Measurements from ENCODE around the gene SLC10A1. TPM values are rescaled to one million over a fixed set of nuclear protein-coding genes. Genes with fewer than 3 reads are reported as not detected.
A peak's percentile ranks its signal among the peaks of the same experiment; 100 is the strongest.

The SLC10A1 gene
- total and polyA plus RNA-seq, 2 experiments from 2014 or later: 0.10 TPM; not detected in 1

DNA sequence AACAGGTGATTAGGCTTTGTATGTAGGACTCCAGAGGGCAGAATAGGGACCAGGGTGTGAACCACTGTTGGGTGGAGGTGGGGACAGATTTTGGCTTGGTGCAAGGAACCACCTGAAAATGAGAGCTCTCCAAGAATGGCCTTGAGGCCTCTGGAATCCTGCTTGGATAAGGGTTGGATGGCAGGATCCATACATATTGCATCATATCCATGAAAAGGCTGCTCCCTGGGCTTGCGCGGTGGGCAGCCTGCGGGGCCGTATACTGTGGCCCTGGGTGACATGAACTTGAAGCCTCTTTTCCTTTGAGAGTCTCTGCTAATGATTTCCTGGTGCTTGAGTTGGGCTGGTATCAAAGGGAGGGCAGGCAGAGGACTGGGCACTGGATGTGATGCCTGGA is 1.3 kb upstream of the SLC10A1 start:
- Histone ChIP-seq H3K4me1 (ENCODE audit: insufficient read depth) (no peaks in the 10 kb centered on the region; the same call in 1 of the 2 replicates), H3K9me2 (ENCODE audit: insufficient read depth) (no peaks in the 10 kb centered on the region), H3F3A (replicated peaks; ENCODE audit: low read depth) (no peaks in the 10 kb centered on the region), H3K27me3 (ENCODE audit: insufficient read depth) (no peaks in the 10 kb centered on the region), H3K4me3 (no peak overlapping the region), H4K20me1 (replicated peaks; ENCODE audit: insufficient read depth) (no peaks in the 10 kb centered on the region), H3K36me3 (ENCODE audit: insufficient read depth) (no peaks in the 10 kb centered on the region), H3K4me2 (no peak overlapping the region), H2AFZ (no peak overlapping the region), H3K79me2 (replicated peaks; ENCODE audit: insufficient read depth) (no peaks in the 10 kb centered on the region), H3K27ac (ENCODE audit: low read depth) (no peak overlapping the region)
- no peak for TF ChIP-seq EZH2 (IDR thresholded peaks at IDR 0.05; ENCODE audit: low read depth, unreplicated experiment)
- H3K36me3 Mint-ChIP-seq (ENCODE audit: low read depth): no peaks in the 10 kb centered on the region; the same call in 2 of the 3 replicates
- no peak overlapping the region for H3K27ac Mint-ChIP-seq
- H3K4me3 Mint-ChIP-seq: no peak overlapping the region
- H3K4me1 Mint-ChIP-seq: peaks cover 32% of the 10 kb centered on the region
- H3K27me3 Mint-ChIP-seq (ENCODE audit: insufficient read depth, low read depth, poor library complexity): peaks cover 12% of the 10 kb centered on the region
- DNase-seq (ENCODE audit: low spot score) (no peak), ATAC-seq (no peak)
- no peaks in the 10 kb centered on the region; the same call in 1 of the 3 replicates for H3K9me3 Mint-ChIP-seq

DNA sequence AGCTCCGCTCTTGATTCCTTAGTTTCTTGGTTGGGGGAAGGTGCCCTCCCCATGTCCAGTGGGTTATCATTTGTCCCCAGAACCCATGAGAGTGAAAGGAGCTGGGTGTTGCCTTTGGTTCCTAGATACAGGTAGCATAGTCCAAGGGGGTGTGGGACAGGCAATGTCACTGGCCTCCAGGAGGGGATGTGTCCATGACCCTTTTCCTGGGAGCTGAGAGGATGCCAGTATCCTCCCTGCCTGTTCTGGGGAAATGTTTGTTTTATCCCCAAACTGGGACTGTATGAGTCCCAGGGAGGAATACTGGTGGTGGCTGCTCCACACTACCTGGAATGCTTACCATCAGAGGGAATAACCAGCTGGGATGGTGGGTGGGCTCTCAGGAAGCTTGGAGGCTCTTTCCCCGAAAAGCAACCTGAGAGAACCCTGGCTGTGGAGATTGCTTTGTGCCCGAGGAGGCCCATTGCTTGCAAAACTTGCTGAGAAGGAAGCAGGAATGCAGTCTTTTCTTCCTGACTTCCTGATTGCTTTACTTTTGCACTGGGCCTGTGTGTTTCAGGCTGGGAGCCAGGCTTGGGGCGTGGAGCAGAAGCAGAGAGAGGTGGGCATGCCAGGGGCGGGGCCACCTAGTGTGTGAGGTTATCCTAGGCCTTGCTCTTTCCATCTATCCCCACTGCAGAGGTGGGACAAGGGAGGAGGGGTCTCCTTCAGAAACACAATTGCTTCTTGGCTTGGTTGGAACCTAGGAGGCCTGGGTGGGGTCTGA is 715 bp upstream of the SLC10A1 start:
- Histone ChIP-seq H3K4me2 (no peak overlapping the region), H3K36me3 (ENCODE audit: insufficient read depth) (no peaks in the 10 kb centered on the region), H3K27me3 (ENCODE audit: insufficient read depth) (no peaks in the 10 kb centered on the region), H2AFZ (0 out of 2 replicates have a peak overlapping the region, but pooled peaks have one; percentile 69), H3K4me1 (ENCODE audit: insufficient read depth) (no peaks in the 10 kb centered on the region; the same call in 1 of the 2 replicates), H3K27ac (ENCODE audit: low read depth) (no peak overlapping the region), H3K79me2 (replicated peaks; ENCODE audit: insufficient read depth) (no peaks in the 10 kb centered on the region), H3K9me2 (ENCODE audit: insufficient read depth) (no peaks in the 10 kb centered on the region), H3K4me3 (no peak overlapping the region), H4K20me1 (replicated peaks; ENCODE audit: insufficient read depth) (no peaks in the 10 kb centered on the region), H3F3A (replicated peaks; ENCODE audit: low read depth) (no peaks in the 10 kb centered on the region)
- no peak for DNase-seq (ENCODE audit: low spot score)
- no peaks in the 10 kb centered on the region; the same call in 1 of the 3 replicates for H3K9me3 Mint-ChIP-seq
- no peak overlapping the region for H3K27ac Mint-ChIP-seq
- H3K27me3 Mint-ChIP-seq (ENCODE audit: insufficient read depth, low read depth, poor library complexity): peaks cover 12% of the 10 kb centered on the region
- peaks cover 28% of the 10 kb centered on the region for H3K4me1 Mint-ChIP-seq
- peak; percentile 32; the same call in 1 of the 3 replicates for ATAC-seq
- H3K36me3 Mint-ChIP-seq (ENCODE audit: low read depth): no peaks in the 10 kb centered on the region; the same call in 2 of the 3 replicates
- no peak overlapping the region for H3K4me3 Mint-ChIP-seq
- TF ChIP-seq EZH2phosphoT487 (IDR thresholded peaks at IDR 0.05; ENCODE audit: unreplicated experiment): no peak
- TF ChIP-seq, protein P1, sequence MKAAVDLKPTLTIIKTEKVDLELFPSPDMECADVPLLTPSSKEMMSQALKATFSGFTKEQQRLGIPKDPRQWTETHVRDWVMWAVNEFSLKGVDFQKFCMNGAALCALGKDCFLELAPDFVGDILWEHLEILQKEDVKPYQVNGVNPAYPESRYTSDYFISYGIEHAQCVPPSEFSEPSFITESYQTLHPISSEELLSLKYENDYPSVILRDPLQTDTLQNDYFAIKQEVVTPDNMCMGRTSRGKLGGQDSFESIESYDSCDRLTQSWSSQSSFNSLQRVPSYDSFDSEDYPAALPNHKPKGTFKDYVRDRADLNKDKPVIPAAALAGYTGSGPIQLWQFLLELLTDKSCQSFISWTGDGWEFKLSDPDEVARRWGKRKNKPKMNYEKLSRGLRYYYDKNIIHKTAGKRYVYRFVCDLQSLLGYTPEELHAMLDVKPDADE (IDR thresholded peaks at IDR 0.05): no peak
- TF ChIP-seq JUNB (IDR thresholded peaks at IDR 0.05; ENCODE audit: unreplicated experiment): no peak
- no peak for TF ChIP-seq NANOG (IDR thresholded peaks at IDR 0.05; ENCODE audit: borderline replicate concordance)
- TF ChIP-seq EZH2 (IDR thresholded peaks at IDR 0.05; ENCODE audit: low read depth, unreplicated experiment): no peak
- TF ChIP-seq STAT1 (IDR thresholded peaks at IDR 0.05; ENCODE audit: unreplicated experiment): no peak
- TF ChIP-seq POLR2AphosphoS5 (IDR thresholded peaks at IDR 0.05; ENCODE audit: low read depth): no peak
- TF ChIP-seq, protein P2, sequence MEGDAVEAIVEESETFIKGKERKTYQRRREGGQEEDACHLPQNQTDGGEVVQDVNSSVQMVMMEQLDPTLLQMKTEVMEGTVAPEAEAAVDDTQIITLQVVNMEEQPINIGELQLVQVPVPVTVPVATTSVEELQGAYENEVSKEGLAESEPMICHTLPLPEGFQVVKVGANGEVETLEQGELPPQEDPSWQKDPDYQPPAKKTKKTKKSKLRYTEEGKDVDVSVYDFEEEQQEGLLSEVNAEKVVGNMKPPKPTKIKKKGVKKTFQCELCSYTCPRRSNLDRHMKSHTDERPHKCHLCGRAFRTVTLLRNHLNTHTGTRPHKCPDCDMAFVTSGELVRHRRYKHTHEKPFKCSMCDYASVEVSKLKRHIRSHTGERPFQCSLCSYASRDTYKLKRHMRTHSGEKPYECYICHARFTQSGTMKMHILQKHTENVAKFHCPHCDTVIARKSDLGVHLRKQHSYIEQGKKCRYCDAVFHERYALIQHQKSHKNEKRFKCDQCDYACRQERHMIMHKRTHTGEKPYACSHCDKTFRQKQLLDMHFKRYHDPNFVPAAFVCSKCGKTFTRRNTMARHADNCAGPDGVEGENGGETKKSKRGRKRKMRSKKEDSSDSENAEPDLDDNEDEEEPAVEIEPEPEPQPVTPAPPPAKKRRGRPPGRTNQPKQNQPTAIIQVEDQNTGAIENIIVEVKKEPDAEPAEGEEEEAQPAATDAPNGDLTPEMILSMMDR (conservative IDR thresholded peaks at IDR 0.05; ENCODE audit: low read depth in 2 of 2): no peak
- TF ChIP-seq ZNF331 (CRISPR knock-in tag; IDR thresholded peaks at IDR 0.05; ENCODE audit: low read depth): no peak
- TF ChIP-seq, protein P3, sequence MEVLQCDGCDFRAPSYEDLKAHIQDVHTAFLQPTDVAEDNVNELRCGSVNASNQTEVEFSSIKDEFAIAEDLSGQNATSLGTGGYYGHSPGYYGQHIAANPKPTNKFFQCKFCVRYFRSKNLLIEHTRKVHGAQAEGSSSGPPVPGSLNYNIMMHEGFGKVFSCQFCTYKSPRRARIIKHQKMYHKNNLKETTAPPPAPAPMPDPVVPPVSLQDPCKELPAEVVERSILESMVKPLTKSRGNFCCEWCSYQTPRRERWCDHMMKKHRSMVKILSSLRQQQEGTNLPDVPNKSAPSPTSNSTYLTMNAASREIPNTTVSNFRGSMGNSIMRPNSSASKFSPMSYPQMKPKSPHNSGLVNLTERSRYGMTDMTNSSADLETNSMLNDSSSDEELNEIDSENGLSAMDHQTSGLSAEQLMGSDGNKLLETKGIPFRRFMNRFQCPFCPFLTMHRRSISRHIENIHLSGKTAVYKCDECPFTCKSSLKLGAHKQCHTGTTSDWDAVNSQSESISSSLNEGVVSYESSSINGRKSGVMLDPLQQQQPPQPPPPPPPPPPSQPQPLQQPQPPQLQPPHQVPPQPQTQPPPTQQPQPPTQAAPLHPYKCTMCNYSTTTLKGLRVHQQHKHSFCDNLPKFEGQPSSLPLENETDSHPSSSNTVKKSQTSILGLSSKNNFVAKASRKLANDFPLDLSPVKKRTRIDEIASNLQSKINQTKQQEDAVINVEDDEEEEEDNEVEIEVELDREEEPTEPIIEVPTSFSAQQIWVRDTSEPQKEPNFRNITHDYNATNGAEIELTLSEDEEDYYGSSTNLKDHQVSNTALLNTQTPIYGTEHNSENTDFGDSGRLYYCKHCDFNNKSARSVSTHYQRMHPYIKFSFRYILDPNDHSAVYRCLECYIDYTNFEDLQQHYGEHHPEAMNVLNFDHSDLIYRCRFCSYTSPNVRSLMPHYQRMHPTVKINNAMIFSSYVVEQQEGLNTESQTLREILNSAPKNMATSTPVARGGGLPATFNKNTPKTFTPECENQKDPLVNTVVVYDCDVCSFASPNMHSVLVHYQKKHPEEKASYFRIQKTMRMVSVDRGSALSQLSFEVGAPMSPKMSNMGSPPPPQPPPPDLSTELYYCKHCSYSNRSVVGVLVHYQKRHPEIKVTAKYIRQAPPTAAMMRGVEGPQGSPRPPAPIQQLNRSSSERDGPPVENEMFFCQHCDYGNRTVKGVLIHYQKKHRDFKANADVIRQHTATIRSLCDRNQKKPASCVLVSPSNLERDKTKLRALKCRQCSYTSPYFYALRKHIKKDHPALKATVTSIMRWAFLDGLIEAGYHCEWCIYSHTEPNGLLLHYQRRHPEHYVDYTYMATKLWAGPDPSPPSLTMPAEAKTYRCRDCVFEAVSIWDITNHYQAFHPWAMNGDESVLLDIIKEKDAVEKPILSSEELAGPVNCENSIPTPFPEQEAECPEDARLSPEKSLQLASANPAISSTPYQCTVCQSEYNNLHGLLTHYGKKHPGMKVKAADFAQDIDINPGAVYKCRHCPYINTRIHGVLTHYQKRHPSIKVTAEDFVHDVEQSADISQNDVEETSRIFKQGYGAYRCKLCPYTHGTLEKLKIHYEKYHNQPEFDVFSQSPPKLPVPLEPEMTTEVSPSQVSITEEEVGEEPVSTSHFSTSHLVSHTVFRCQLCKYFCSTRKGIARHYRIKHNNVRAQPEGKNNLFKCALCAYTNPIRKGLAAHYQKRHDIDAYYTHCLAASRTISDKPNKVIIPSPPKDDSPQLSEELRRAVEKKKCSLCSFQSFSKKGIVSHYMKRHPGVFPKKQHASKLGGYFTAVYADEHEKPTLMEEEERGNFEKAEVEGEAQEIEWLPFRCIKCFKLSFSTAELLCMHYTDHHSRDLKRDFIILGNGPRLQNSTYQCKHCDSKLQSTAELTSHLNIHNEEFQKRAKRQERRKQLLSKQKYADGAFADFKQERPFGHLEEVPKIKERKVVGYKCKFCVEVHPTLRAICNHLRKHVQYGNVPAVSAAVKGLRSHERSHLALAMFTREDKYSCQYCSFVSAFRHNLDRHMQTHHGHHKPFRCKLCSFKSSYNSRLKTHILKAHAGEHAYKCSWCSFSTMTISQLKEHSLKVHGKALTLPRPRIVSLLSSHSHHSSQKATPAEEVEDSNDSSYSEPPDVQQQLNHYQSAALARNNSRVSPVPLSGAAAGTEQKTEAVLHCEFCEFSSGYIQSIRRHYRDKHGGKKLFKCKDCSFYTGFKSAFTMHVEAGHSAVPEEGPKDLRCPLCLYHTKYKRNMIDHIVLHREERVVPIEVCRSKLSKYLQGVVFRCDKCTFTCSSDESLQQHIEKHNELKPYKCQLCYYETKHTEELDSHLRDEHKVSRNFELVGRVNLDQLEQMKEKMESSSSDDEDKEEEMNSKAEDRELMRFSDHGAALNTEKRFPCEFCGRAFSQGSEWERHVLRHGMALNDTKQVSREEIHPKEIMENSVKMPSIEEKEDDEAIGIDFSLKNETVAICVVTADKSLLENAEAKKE (CRISPR knock-in tag; IDR thresholded peaks at IDR 0.05): no peak

All from GM23338 (cell line).